Measurements from ENCODE around the gene GAREM2.

Gene GAREM2

GRCh38 chr2:26170795-26171194 is 2.1 kb upstream of the GAREM2 start:
- no peak for DNase-seq

DNA sequence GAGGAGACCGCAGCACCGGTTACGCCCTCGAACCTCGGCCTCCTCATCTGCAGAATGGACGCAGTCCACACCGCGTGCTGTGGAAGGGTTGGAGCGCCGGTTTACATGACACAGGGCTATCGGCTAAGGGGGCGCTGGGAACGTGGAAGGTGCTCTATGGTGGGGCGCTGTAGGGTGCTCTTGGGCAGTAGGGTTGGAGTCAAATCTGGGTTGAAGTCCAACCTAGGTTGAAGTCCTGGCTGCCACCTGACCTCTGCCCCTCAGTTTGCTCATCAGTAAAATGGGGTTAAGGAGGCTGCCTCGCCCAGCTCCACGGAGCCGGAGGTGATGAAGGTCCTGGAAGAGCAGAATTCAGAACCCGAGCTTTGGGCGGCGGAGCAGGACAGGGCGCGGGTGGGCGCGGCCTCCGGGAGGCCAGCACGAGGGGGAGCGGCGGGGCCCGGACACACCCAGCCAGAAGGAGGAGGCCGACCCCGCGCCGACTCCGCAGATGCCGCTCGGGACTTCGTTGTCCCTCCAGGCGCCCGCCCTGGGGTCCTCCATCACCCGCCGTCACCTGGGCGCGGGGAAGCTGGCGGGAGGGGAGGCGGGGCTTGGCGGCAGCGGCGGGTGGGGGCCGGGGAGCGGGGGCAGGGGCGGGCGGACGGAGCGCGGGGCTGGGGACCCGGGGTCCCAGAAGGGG is 558 bp upstream of the GAREM2 start:
- no peak for DNase-seq

DNA sequence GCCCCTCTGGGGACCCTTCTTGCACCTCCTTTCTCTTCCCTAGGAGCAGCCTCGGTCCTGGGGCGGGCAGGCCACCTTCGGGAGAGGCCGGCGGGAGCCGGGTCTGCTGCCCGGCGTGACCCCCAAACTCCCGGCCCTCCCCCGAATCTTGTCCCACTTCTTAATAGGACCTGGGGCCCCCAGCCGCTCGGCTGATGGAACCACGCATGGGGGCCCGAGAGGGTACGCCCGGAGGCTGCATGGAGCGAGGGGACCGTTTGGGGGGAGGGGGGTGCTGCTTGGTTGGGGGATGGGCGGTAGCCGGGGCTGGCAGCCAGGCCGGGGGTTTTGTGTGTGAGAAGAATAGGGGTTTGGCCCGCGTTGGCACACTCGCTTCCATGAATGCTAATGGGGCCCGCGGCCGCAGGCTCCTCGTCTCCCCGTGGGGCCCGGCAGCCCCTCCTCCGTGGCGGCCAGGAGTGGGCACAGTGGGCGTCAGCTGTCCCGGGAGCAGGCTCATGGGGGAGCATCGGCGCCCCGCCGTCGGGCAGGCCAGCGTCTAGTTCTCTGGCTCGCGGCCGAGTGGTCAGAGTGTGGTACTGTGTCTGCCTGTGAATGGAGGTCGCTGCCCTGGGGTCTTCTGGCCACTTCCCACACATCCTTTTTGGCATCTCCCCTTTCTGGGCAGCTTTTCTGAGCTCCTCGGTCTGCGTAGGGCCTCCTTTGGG is 1.0 kb downstream of the GAREM2 start:
- no peak for DNase-seq

DNA sequence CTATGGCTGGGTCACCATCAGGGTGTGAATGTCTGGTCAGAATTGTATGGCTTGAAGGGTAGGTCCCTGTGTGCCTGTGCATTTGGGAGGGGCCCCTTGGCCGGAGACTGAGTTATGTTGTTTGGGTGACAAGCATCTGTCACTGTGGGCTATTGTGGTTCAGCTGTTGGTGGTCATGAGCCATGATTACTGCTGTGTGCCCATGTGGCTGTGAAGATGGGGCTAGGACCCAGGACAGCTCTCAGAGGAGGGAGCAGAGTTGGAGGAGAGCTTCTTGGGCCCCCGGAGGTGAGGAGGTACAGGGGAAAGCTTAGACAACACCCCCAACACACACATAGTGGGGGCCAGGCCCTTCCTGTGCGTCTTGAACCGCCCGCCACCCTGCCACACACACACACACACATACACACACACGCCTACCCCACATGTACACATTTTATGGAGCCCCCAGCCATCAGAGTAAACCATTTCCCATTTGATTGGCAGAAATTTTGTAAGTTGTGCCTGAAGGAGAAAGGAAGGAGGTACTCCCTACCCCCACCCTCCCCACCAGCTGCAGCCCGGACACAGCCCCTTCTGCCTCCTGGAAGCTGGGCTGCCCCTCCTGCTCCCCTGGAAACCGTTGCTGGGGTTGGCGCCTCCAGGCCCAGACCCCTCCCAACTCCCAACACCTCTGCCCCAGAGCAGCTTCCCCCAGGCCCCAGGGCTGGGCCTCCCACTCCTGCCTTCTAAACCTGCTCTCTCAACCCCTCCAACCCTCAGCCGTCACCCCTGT is 2.0 kb downstream of the GAREM2 start:
- no peak for DNase-seq

- no peak for DNase-seq
Measured at GRCh38 chr2:26175466-26176278, 2.8 kb downstream of the GAREM2 start.

DNA sequence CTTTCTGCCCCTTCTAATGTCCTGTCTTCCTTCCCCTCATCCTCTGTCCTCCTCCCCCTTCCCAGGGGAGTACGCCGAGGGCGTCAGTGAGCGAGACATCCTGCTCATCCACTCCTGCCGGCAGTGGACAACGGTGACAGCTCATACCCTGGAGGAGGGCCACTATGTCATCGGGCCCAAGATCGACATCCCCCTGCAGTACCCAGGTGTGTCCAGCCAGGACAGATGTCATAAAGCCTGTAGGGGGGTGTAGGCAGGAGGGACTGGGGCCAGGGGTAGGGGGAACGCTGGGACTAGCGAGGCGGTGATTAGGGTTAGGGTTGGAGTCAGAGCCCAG is 3.4 kb downstream of the GAREM2 start:
- no peak for DNase-seq

DNA sequence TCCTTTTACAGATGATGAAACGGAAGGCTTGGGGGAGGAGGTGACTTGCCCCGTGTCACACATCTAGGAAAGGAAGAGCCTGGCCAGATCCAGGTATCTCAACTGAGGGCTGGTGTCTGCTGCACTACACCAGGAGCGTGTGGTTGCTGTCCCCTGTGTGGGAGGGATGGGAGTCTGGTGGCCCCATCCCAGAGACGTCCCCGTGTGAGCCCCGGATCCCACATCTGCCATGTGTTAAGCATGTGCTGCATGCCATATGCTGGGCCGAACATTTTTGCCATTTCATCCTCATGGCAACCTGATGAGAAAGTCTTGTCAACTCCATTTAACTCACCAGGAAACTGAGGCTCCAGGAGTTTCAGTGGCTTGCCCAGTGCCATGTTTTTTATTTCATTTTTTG is 4.2 kb downstream of the GAREM2 start:
- no peak for DNase-seq

DNA sequence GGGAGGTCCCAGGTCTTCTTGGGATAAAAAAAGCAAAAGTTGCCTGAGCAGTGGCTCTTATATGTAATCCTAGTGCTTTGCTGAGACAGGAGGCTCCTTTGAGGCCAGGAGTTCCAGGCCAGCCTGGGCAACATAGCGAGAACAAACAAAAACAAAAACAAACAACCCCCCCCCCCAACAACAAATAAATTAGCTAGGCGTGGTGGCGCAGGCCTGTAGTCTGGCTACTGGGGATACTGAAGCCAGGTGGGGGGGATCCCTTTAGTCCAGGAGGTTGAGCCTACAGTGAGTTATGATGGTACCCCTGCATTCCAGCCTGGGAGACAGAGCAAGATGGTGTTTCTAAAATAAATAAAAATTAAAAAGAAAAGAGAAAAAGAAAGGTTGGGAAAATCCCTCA is 5.4 kb downstream of the GAREM2 start:
- DNase-seq = no peak

GRCh38 chr2:26178746-26179436 is 6.0 kb downstream of the GAREM2 start:
- DNase-seq = no peak

DNA sequence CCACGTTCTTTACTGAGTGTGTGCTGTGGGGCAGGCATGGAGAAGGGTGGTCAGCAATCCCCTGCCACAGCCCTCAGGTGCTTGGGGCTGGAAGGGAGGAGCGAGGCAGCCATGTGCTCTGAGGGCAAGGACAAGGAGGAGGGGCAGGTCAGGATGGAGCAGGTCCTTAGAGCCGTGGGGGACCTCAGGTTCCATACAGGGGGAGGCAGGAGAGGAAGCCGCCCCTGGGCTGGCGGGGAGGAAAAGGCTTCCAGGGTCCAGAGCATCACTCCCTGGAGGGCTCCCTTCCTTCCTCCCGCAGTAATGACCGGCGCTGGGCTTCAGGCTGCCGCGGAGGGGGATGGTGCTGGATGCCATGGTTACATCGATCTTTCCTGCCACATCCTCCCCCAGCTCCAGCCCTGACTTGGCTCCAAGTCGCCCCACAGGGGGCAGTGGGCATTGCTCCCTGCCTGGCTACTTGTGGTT is 6.6 kb downstream of the GAREM2 start:
- no peak for DNase-seq

- DNase-seq = no peak
Measured at GRCh38 chr2:26182441-26182840, 9.6 kb downstream of the GAREM2 start.

DNA sequence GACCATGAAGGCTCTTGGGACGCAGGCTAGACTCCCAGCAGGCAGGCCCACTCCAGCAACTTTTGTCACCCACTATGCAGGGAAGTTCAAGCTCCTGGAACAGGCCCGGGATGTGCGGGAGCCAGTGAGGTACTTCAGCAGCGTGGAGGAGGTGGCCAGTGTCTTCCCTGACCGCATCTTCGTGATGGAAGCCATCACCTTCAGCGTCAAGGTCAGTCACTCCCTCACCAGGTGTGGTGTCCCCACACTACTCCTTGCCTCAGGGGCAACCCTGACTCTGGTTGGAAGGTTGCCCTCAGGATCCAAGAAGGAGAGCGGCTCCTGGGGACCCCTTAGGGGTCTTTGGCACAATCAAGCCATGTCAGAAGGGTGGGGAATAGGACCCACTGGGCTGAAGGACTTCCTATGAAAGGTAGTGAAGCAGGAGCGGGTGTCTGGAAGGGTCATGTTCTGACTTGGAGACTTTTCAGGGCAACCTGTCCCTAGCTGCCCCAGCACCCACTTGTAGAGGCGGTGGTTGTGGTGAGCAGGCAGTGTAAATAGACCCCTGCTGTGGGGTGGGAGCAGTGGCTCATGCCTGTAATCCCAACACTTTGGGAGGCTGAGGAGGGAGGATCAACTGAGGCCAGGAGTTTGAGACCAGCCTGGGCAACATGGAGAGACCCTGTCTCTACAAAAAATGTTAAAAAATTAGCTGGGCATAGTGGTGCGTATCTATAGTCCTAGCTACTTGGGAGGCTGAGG is 10.2 kb downstream of the GAREM2 start:
- DNase-seq = no peak

DNA sequence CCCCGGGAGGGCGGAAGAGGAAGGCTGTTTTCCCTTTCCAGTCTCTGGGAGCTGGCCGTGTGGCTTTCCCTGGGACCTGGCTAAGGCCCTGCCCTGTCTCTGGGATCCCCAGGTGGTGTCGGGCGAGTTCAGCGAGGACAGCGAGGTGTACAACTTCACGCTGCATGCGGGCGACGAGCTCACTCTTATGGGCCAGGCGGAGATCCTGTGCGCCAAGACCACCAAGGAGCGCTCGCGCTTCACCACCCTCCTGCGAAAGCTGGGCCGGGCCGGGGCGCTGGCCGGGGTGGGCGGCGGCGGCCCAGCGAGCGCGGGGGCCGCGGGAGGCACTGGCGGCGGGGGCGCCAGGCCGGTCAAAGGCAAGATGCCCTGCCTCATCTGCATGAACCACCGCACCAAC is 11.2 kb downstream of the GAREM2 start:
- no peak for DNase-seq

DNA sequence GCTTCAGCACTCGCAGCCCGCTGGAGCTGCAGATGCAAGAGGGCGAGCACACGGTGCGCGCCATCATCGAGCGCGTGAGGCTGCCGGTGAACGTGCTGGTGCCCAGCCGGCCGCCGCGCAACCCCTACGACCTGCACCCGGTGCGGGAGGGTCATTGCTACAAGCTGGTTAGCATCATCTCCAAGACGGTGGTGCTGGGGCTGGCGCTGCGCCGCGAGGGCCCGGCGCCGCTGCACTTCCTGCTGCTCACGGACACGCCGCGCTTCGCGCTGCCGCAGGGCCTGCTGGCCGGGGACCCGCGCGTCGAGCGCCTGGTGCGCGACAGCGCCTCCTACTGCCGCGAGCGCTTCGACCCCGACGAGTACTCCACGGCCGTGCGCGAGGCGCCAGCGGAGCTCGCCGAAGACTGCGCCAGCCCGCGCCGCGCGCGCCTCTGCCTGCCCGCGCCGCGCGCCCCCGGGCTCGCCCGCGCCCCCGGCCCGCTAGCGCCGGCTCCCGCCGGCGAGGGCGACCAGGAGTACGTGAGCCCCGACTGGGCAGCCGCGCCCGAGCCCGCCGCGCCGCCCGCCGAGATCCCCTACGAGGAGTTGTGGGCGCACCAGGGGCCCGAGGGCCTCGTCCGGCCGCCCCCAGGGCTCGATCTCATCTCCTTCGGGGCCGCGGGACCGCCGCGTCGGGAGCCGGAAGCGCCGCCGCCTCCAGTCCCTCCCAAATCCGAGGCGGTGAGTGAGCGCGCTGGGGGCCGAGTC is 11.8 kb downstream of the GAREM2 start:
- no peak for DNase-seq

- no peak for DNase-seq
Measured at GRCh38 chr2:26185304-26185928, 12.5 kb downstream of the GAREM2 start.

GRCh38 chr2:26185954-26186770 is 13.3 kb downstream of the GAREM2 start:
- DNase-seq = no peak

DNA sequence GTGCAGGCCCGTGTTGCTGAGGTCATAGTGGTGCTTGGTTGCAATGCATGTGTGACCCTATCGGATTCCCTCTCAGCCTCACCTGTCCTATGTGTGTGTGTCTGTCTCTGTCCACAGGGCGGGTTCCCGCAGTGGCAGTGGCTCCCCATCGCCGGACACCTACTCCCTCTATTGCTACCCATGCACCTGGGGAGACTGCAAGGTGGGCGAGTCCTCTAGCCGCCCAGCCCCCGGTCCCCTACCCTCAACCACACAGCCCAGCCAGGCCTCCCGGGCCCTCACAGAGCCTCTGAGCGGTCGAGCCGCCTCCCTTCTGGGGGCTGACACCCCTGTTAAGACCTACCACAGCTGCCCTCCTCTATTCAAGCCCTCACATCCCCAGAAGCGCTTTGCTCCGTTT is 14.2 kb downstream of the GAREM2 start:
- no peak for DNase-seq

GRCh38 chr2:26187537-26188104 is 14.7 kb downstream of the GAREM2 start:
- no peak for DNase-seq

- DNase-seq = no peak
Measured at GRCh38 chr2:26189123-26189522, 16.2 kb downstream of the GAREM2 start.
